ENCODE results near the gene SLC39A2. TPM values are rescaled to one million over a fixed set of nuclear protein-coding genes. Genes with fewer than 3 reads are reported as not detected.

Gene SLC39A2
- polyA plus RNA-seq, 3 donors = not detected

DNA sequence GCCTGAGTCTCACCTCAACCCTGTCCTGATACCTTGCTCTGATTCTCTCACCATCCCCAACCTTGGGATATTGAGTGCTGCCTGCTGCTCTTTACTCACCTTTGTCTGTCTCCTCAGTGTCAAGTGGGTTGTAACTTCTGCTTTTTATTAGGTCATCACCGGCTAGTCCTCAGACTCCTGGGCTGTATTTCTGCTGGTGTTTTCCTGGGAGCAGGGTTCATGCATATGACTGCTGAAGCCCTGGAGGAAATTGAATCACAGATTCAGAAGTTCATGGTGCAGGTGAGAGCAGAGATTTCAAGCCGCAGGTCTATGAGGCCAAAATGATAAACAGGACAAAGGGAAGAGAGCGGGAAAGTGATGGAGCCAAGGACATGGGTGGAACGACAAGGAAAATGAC is 498 bp downstream of the SLC39A2 start:
- 76% methylated on average over 2 of the region's 4 CpGs for WGBS (ENCODE audit: insufficient coverage)
- H3K36me3 ChIP-seq (replicated peaks in 1 of 2; ENCODE audit: control insufficient read depth in 1 of 2, insufficient read depth in 2 of 2, low read length in 2 of 2) = peaks cover 28 to 31% of the 10 kb centered on the region in 2 donors
- Mint-ChIP-seq H3K9me3 (peaks cover 0 to 1% (median 0%) of the 10 kb centered on the region in 7 donors), H3K36me3 (peaks cover 28 to 32% of the 10 kb centered on the region in 2 donors), H3K27me3 (ENCODE audit: low read depth in 3 of 3) (peaks cover 0 to 4% (median 0%) of the 10 kb centered on the region in 3 donors), H3K4me1 (no peaks in the 10 kb centered on the region), H3K27ac (no peak overlapping the region), H3K4me3 (no peak overlapping the region)
- H2AFZ ChIP-seq (ENCODE audit: insufficient read depth, low read depth, low read length, poor library complexity, severe bottlenecking) = no peak overlapping the region
- no peaks in the 10 kb centered on the region for H3K4me1 ChIP-seq (ENCODE audit: control insufficient read depth in 1 of 2, insufficient read depth in 2 of 2, low read length in 2 of 2)
- H3K9me3 ChIP-seq (replicated peaks in 1 of 2; ENCODE audit: control insufficient read depth in 1 of 2, insufficient read depth in 1 of 2, low read length in 2 of 2) = no peaks in the 10 kb centered on the region
- no peaks in the 10 kb centered on the region for H3K27me3 ChIP-seq (ENCODE audit: control insufficient read depth in 2 of 2, insufficient read depth in 2 of 2, low read length in 2 of 2)
- H3K4me2 ChIP-seq (replicated peaks; ENCODE audit: extremely low read depth, low read length, poor library complexity, severe bottlenecking) = no peak overlapping the region
- no peak for DNase-seq
- no peak overlapping the region for H3K4me3 ChIP-seq (replicated peaks in 1 of 3; ENCODE audit: low read depth in 2 of 3, low read length in 3 of 3)
- TF ChIP-seq, protein P1, sequence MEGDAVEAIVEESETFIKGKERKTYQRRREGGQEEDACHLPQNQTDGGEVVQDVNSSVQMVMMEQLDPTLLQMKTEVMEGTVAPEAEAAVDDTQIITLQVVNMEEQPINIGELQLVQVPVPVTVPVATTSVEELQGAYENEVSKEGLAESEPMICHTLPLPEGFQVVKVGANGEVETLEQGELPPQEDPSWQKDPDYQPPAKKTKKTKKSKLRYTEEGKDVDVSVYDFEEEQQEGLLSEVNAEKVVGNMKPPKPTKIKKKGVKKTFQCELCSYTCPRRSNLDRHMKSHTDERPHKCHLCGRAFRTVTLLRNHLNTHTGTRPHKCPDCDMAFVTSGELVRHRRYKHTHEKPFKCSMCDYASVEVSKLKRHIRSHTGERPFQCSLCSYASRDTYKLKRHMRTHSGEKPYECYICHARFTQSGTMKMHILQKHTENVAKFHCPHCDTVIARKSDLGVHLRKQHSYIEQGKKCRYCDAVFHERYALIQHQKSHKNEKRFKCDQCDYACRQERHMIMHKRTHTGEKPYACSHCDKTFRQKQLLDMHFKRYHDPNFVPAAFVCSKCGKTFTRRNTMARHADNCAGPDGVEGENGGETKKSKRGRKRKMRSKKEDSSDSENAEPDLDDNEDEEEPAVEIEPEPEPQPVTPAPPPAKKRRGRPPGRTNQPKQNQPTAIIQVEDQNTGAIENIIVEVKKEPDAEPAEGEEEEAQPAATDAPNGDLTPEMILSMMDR (IDR thresholded peaks at IDR 0.05) = no peak
- intact Hi-C loops (cut with micrococcal nuclease) = no loop called here
- no peaks in the 10 kb centered on the region for H3K79me2 ChIP-seq (ENCODE audit: insufficient read depth, low read length)
- no peak overlapping the region for H3K27ac ChIP-seq (ENCODE audit: low read depth in 1 of 2, low read length in 2 of 2)
- no peaks in the 10 kb centered on the region for H4K20me1 ChIP-seq (ENCODE audit: insufficient read depth, low read length)
- H3K9ac ChIP-seq (ENCODE audit: insufficient read depth, low read length, poor library complexity, severe bottlenecking) = no peak overlapping the region

DNA sequence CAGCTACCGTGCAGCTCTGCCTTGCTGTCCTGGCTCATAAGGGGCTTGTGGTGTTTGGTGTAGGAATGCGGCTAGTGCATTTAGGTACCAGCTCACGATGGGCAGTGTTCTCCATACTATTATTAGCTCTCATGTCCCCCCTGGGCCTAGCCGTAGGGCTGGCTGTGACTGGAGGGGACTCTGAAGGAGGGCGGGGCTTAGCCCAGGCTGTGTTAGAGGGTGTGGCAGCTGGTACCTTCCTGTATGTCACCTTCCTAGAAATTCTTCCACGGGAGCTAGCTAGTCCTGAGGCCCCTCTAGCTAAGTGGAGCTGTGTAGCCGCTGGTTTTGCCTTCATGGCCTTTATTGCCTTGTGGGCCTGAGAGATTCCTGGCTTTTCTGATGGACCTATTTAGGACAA is 2.1 kb downstream of the SLC39A2 start:
- Mint-ChIP-seq H3K4me1 (no peaks in the 10 kb centered on the region), H3K4me3 (no peak overlapping the region), H3K27ac (no peak overlapping the region), H3K27me3 (ENCODE audit: low read depth in 3 of 3) (peaks cover 0 to 4% (median 0%) of the 10 kb centered on the region in 3 donors), H3K9me3 (peaks cover 0 to 1% (median 0%) of the 10 kb centered on the region in 7 donors), H3K36me3 (peaks cover 12 to 15% of the 10 kb centered on the region in 2 donors)
- Histone ChIP-seq H3K27me3 (ENCODE audit: control insufficient read depth in 2 of 2, insufficient read depth in 2 of 2, low read length in 2 of 2) (no peaks in the 10 kb centered on the region), H2AFZ (ENCODE audit: insufficient read depth, low read depth, low read length, poor library complexity, severe bottlenecking) (no peak overlapping the region), H3K4me1 (ENCODE audit: control insufficient read depth in 1 of 2, insufficient read depth in 2 of 2, low read length in 2 of 2) (no peaks in the 10 kb centered on the region), H4K20me1 (ENCODE audit: insufficient read depth, low read length) (no peaks in the 10 kb centered on the region), H3K4me2 (replicated peaks; ENCODE audit: extremely low read depth, low read length, poor library complexity, severe bottlenecking) (no peak overlapping the region), H3K79me2 (ENCODE audit: insufficient read depth, low read length) (no peaks in the 10 kb centered on the region), H3K36me3 (replicated peaks in 1 of 2; ENCODE audit: control insufficient read depth in 1 of 2, insufficient read depth in 2 of 2, low read length in 2 of 2) (peaks cover 12 to 14% of the 10 kb centered on the region in 2 donors), H3K9me3 (replicated peaks in 1 of 2; ENCODE audit: control insufficient read depth in 1 of 2, insufficient read depth in 1 of 2, low read length in 2 of 2) (no peaks in the 10 kb centered on the region), H3K4me3 (replicated peaks in 1 of 3; ENCODE audit: low read depth in 2 of 3, low read length in 3 of 3) (no peak overlapping the region), H3K27ac (ENCODE audit: low read depth in 1 of 2, low read length in 2 of 2) (no peak overlapping the region), H3K9ac (ENCODE audit: insufficient read depth, low read length, poor library complexity, severe bottlenecking) (no peak overlapping the region)
- intact Hi-C loops (cut with micrococcal nuclease) = no loop called here
- TF ChIP-seq, protein P1 (IDR thresholded peaks at IDR 0.05) = no peak
- WGBS (ENCODE audit: insufficient coverage) = 74% methylated on average over 3 of the region's 7 CpGs
- no peak for DNase-seq
